HepG2 (cell line): ENCODE data around the gene GFAP. TPM values are rescaled to one million over a fixed set of nuclear protein-coding genes. Genes with fewer than 3 reads are reported as not detected.

Experiments
- microRNA-seq: library from miRNA; unstranded; fragments of <30 nt; microRNA quantifications from one replicate; pipeline ENCODE4, GENCODE V29; 2020
- polyA plus RNA-seq, 8 experiments: library from polyadenylated mRNA; depleted of rRNA in 3 of 8; stranded (reverse) in 7 of 8; unstranded in 1 of 8; fragments of >200 nt; fragmentation: Illumina TruSeq in 4 of 8; extraction: Trizol in 4 of 8; gene quantifications; 2 replicates each; pipeline versions ENCODE4 v1.2.1 to v1.2.3, GENCODE V29; 2011 to 2016; ENCODE audit warnings: low read depth in 4 of 8, missing spikeins in 1 of 8, mixed read lengths in 1 of 8; ENCODE audit not compliant: insufficient read depth in 1 of 8
- small RNA-seq, 3 experiments: library from RNA; depleted of rRNA; stranded (forward); fragments of <200 nt; gene quantifications; one replicate each; pipeline ENCODE3, GENCODE V24; 2012; ENCODE audit warnings: low read depth in 2 of 3, low replicate concordance in 1 of 3; ENCODE audit not compliant: insufficient read length in 3 of 3, insufficient read depth in 2 of 3
- total RNA-seq, 5 experiments: library from RNA; depleted of rRNA; stranded (reverse); fragments of >200 nt; fragmentation: Illumina TruSeq; extraction: Trizol; gene quantifications; 2 replicates each; pipeline ENCODE4 v1.2.3, GENCODE V29; 2016; ENCODE audit warnings: low read depth in 1 of 5

GFAP gene
- total and polyA plus RNA-seq, 2 of the 13 experiments (the other 11 are each of a cell fraction or from before 2014, with no cell fraction given), result 0.11 to 0.29 TPM

Small RNA genes within 50 kb of the gene (microRNA-seq; reads per million reads assigned to microRNA genes)
- gene MIR6783, result 1.7 reads per million, percentile 3 among the genes with 10 or more reads in this experiment

Small RNA genes within 50 kb of the gene (small RNA-seq; reads per million reads assigned to genes)
- gene CCDC103 (0 reads per million in 3 experiments), gene MIR6783 (0.41 to 2.9 (median 0.97) reads per million in 3 experiments), gene RN7SL405P (0 reads per million in 3 experiments)

Other genes with a start within 250 kb of the GFAP start
- 94.8 and 116 TPM in 2 replicates for gene CCDC43, start 225.7 kb downstream of the GFAP start, total RNA-seq (2016; rRNA removed; fragmentation: Illumina TruSeq; extraction: Trizol)
- 12.4 and 17.5 TPM in 2 replicates for gene CCDC43, start 225.7 kb downstream of the GFAP start, polyA plus RNA-seq (2011; rRNA removed)
- 9.0 and 11.7 TPM in 2 replicates for gene DBF4B, start 206.8 kb downstream of the GFAP start, total RNA-seq (2016; rRNA removed; fragmentation: Illumina TruSeq; extraction: Trizol)
- gene DBF4B, start 206.8 kb downstream of the GFAP start, polyA plus RNA-seq (2011; rRNA removed), result 11.0 and 13.2 TPM in 2 replicates
- 0.44 and 0.91 TPM in 2 replicates for gene ADAM11, start 156.5 kb downstream of the GFAP start, total RNA-seq (2016; rRNA removed; fragmentation: Illumina TruSeq; extraction: Trizol)
- 0.33 and 0.38 TPM in 2 replicates for gene ADAM11, start 156.5 kb downstream of the GFAP start, polyA plus RNA-seq (2011; rRNA removed)
- gene GJC1, start 85.2 kb downstream of the GFAP start, total RNA-seq (2016; rRNA removed; fragmentation: Illumina TruSeq; extraction: Trizol), result 1.7 and 2.0 TPM in 2 replicates
- 1.2 and 1.7 TPM in 2 replicates for gene GJC1, start 85.2 kb downstream of the GFAP start, polyA plus RNA-seq (2011; rRNA removed)
- not detected in 2 replicates for gene HIGD1B, start 67.6 kb downstream of the GFAP start, total RNA-seq (2016; rRNA removed; fragmentation: Illumina TruSeq; extraction: Trizol)
- not detected in 2 replicates for gene HIGD1B, start 67.6 kb downstream of the GFAP start, polyA plus RNA-seq (2011; rRNA removed)
- gene EFTUD2, start 16.1 kb downstream of the GFAP start, total RNA-seq (2016; rRNA removed; fragmentation: Illumina TruSeq; extraction: Trizol), result 137 and 310 TPM in 2 replicates
- gene EFTUD2, start 16.1 kb downstream of the GFAP start, polyA plus RNA-seq (2011; rRNA removed), result 107 and 111 TPM in 2 replicates
- 14.5 and 15.3 TPM in 2 replicates for gene KIF18B, start 32.3 kb upstream of the GFAP start, total RNA-seq (2016; rRNA removed; fragmentation: Illumina TruSeq; extraction: Trizol)
- 13.2 and 15.2 TPM in 2 replicates for gene KIF18B, start 32.3 kb upstream of the GFAP start, polyA plus RNA-seq (2011; rRNA removed)
- gene C1QL1, start 52.8 kb upstream of the GFAP start, total RNA-seq (2016; rRNA removed; fragmentation: Illumina TruSeq; extraction: Trizol), result 0.11 TPM in 1 of 2 replicates, not detected in the other
- 0.07 and 0.11 TPM in 2 replicates for gene C1QL1, start 52.8 kb upstream of the GFAP start, polyA plus RNA-seq (2011; rRNA removed)
- 29.2 and 31.1 TPM in 2 replicates for gene DCAKD, start 136.1 kb upstream of the GFAP start, total RNA-seq (2016; rRNA removed; fragmentation: Illumina TruSeq; extraction: Trizol)
- 25.9 and 30.2 TPM in 2 replicates for gene DCAKD, start 136.1 kb upstream of the GFAP start, polyA plus RNA-seq (2011; rRNA removed)
- 142 and 194 TPM in 2 replicates for gene NMT1, start 145.8 kb upstream of the GFAP start, total RNA-seq (2016; rRNA removed; fragmentation: Illumina TruSeq; extraction: Trizol)
- gene NMT1, start 145.8 kb upstream of the GFAP start, polyA plus RNA-seq (2011; rRNA removed), result 71.9 and 75.7 TPM in 2 replicates
- gene PLCD3, start 217.0 kb upstream of the GFAP start, total RNA-seq (2016; rRNA removed; fragmentation: Illumina TruSeq; extraction: Trizol), result 5.5 and 11.3 TPM in 2 replicates
- gene PLCD3, start 217.0 kb upstream of the GFAP start, polyA plus RNA-seq (2011; rRNA removed), result 39.1 and 46.1 TPM in 2 replicates
- gene ACBD4, start 220.2 kb upstream of the GFAP start, total RNA-seq (2016; rRNA removed; fragmentation: Illumina TruSeq; extraction: Trizol), result 8.8 and 16.1 TPM in 2 replicates
- 26.9 and 34.1 TPM in 2 replicates for gene ACBD4, start 220.2 kb upstream of the GFAP start, polyA plus RNA-seq (2011; rRNA removed)
- 10.5 and 14.8 TPM in 2 replicates for gene HEXIM1, start 233.0 kb upstream of the GFAP start, total RNA-seq (2016; rRNA removed; fragmentation: Illumina TruSeq; extraction: Trizol)
- 16.3 and 16.6 TPM in 2 replicates for gene HEXIM1, start 233.0 kb upstream of the GFAP start, polyA plus RNA-seq (2011; rRNA removed)
- gene HEXIM2, start 246.4 kb upstream of the GFAP start, total RNA-seq (2016; rRNA removed; fragmentation: Illumina TruSeq; extraction: Trizol), result 27.1 and 30.8 TPM in 2 replicates
- gene HEXIM2, start 246.4 kb upstream of the GFAP start, polyA plus RNA-seq (2011; rRNA removed), result 31.8 and 32.4 TPM in 2 replicates